ENCODE measurements around the gene FMNL2.

GRCh38 chr2:152507907-152508306 lies 172.9 kb downstream of the FMNL2 start:
- TF ChIP-seq MYNN (tag by site-specific recombination; IDR thresholded peaks at IDR 0.05; ENCODE audit: borderline replicate concordance) (no peak), CTCF (tag by site-specific recombination; IDR thresholded peaks at IDR 0.05) (no peak), ZBTB7A (tag by site-specific recombination; IDR thresholded peaks at IDR 0.05; ENCODE audit: low read depth) (no peak), ZNF394 (tag by site-specific recombination; IDR thresholded peaks at IDR 0.05; ENCODE audit: borderline replicate concordance) (no peak), SP2 (tag by site-specific recombination; IDR thresholded peaks at IDR 0.05) (no peak), ZNF777 (tag by site-specific recombination; IDR thresholded peaks at IDR 0.05; ENCODE audit: borderline replicate concordance) (no peak), ZBTB17 (tag by site-specific recombination; IDR thresholded peaks at IDR 0.05) (no peak), ZNF341 (tag by site-specific recombination; IDR thresholded peaks at IDR 0.05; ENCODE audit: low read depth) (no peak), TSHZ1 (tag by site-specific recombination; IDR thresholded peaks at IDR 0.05; ENCODE audit: borderline replicate concordance) (no peak)

Data from HEK293 (cell line).